ES-I3 (cell line): ENCODE data around the gene GDF15.
A peak's percentile ranks its signal among the peaks of the same experiment; 100 is the strongest.

Experiments used
- H3K36me3 ChIP-seq: 2 replicates; pipeline ENCODE4 v1.6.1; 2013; ENCODE audit warnings: mild to moderate bottlenecking, low read length, control low read depth, moderate library complexity; ENCODE audit not compliant: insufficient read depth
- H3K4me1 ChIP-seq: 2 replicates; pipeline ENCODE4 v1.6.1; 2013; ENCODE audit warnings: mild to moderate bottlenecking, control low read depth, low read length; ENCODE audit not compliant: insufficient read depth
- H3K9ac ChIP-seq: 2 replicates; pipeline ENCODE4 v1.6.1; 2013; ENCODE audit warnings: low read depth, mild to moderate bottlenecking, low read length, moderate library complexity
- H3K9me3 ChIP-seq: 2 replicates; pipeline ENCODE4 v1.6.1; 2013; ENCODE audit warnings: mild to moderate bottlenecking, low read length, moderate library complexity; ENCODE audit not compliant: control insufficient read depth, insufficient read depth

The GDF15 gene

GRCh38 chr19:18424890-18425514 is 39.0 kb downstream of the GDF15 start:
- Histone ChIP-seq H3K9ac (no peak overlapping the region), H3K4me1 (peaks cover 6% of the 10 kb centered on the region; the same call in 1 of the 2 replicates), H3K36me3 (no peaks in the 10 kb centered on the region), H3K9me3 (no peaks in the 10 kb centered on the region)

GRCh38 chr19:18425515-18426415 is 39.8 kb downstream of the GDF15 start:
- no peaks in the 10 kb centered on the region for H3K9me3 ChIP-seq
- peaks cover 13% of the 10 kb centered on the region; the same call in 1 of the 2 replicates for H3K4me1 ChIP-seq
- H3K9ac ChIP-seq = no peak overlapping the region
- no peaks in the 10 kb centered on the region for H3K36me3 ChIP-seq

- H3K36me3 ChIP-seq = no peaks in the 10 kb centered on the region
- H3K9me3 ChIP-seq = no peaks in the 10 kb centered on the region
- no peak overlapping the region for H3K9ac ChIP-seq
- peaks cover 15% of the 10 kb centered on the region; the same call in 1 of the 2 replicates for H3K4me1 ChIP-seq
Measured at GRCh38 chr19:18426416-18426767, 40.4 kb downstream of the GDF15 start.

GRCh38 chr19:18427080-18427742 is 41.3 kb downstream of the GDF15 start:
- no peaks in the 10 kb centered on the region for H3K9me3 ChIP-seq
- no peaks in the 10 kb centered on the region for H3K36me3 ChIP-seq
- no peak overlapping the region for H3K9ac ChIP-seq
- peaks cover 21% of the 10 kb centered on the region; the same call in 1 of the 2 replicates for H3K4me1 ChIP-seq

- no peaks in the 10 kb centered on the region for H3K9me3 ChIP-seq
- H3K4me1 ChIP-seq = peaks cover 23% of the 10 kb centered on the region; the same call in 1 of the 2 replicates
- no peak overlapping the region for H3K9ac ChIP-seq
- H3K36me3 ChIP-seq = no peaks in the 10 kb centered on the region
Measured at GRCh38 chr19:18427743-18428113, 41.8 kb downstream of the GDF15 start.

- no peak overlapping the region; the same call in 1 of the 2 replicates for H3K9ac ChIP-seq
Measured at GRCh38 chr19:18428173-18428786, 42.3 kb downstream of the GDF15 start.

GRCh38 chr19:18428787-18429674 is 43.1 kb downstream of the GDF15 start:
- Histone ChIP-seq H3K4me1 (peaks cover 23% of the 10 kb centered on the region; the same call in 1 of the 2 replicates), H3K9me3 (no peaks in the 10 kb centered on the region), H3K36me3 (no peaks in the 10 kb centered on the region), H3K9ac (peak overlapping the region; percentile 43; the same call in 1 of the 2 replicates)

More at GRCh38 chr19:18428173-18428786, 42.3 kb downstream of the GDF15 start:
- Histone ChIP-seq H3K9me3 (no peaks in the 10 kb centered on the region), H3K36me3 (no peaks in the 10 kb centered on the region), H3K4me1 (peaks cover 23% of the 10 kb centered on the region; the same call in 1 of the 2 replicates)

GRCh38 chr19:18429717-18430416 is 43.9 kb downstream of the GDF15 start:
- H3K9me3 ChIP-seq = no peaks in the 10 kb centered on the region
- H3K4me1 ChIP-seq = peaks cover 27% of the 10 kb centered on the region; the same call in 1 of the 2 replicates
- H3K36me3 ChIP-seq = no peaks in the 10 kb centered on the region
- peak overlapping the region; percentile 43; the same call in 1 of the 2 replicates for H3K9ac ChIP-seq

GRCh38 chr19:18430417-18431144 is 44.6 kb downstream of the GDF15 start:
- H3K9ac ChIP-seq = no peak overlapping the region
- H3K9me3 ChIP-seq = no peaks in the 10 kb centered on the region
- H3K36me3 ChIP-seq = no peaks in the 10 kb centered on the region
- H3K4me1 ChIP-seq = peaks cover 22% of the 10 kb centered on the region; the same call in 1 of the 2 replicates

GRCh38 chr19:18431351-18432197 is 45.6 kb downstream of the GDF15 start:
- peaks cover 25% of the 10 kb centered on the region; the same call in 1 of the 2 replicates for H3K4me1 ChIP-seq
- no peaks in the 10 kb centered on the region for H3K36me3 ChIP-seq
- no peaks in the 10 kb centered on the region for H3K9me3 ChIP-seq
- peak overlapping the region; percentile 17; the same call in 1 of the 2 replicates for H3K9ac ChIP-seq

- H3K9me3 ChIP-seq = no peaks in the 10 kb centered on the region
- H3K9ac ChIP-seq = peak overlapping the region; percentile 71
- H3K36me3 ChIP-seq = no peaks in the 10 kb centered on the region
- peaks cover 25% of the 10 kb centered on the region; the same call in 1 of the 2 replicates for H3K4me1 ChIP-seq
Measured at GRCh38 chr19:18432275-18433014, 46.5 kb downstream of the GDF15 start.
